ENCODE measurements around the gene HES4.

HES4 gene

DNA sequence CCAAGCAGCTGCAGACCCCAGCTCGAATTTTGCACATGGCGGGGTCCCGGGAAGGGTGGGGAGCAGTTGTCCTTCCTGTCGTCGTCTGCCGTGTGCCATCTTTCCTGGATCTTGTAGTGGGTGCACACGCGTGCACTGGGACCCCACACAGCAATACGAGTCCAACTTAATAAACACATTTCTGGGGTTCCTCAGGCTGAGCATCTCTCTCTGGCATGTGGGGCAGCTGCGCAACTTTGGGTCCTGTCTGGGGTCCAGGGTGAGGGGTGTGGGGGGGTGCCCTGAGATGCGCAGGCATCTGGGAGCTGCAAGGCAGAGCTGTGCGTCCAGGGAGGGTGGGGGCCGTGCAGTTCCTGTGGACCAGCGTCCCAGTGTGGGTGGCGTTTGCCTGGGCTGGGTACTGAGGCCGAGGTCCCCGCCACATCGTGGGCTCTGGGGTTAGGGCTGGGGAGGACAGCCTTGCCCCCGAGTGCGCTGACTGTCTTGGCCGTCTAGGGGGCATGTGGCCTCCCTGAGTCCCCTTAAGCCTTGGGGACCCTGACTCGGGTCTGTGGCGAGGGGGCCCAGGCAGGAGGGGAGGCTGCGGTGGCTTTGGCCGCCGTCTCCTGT lies 34.3 kb downstream of the HES4 start:
- no peak for ATAC-seq

DNA sequence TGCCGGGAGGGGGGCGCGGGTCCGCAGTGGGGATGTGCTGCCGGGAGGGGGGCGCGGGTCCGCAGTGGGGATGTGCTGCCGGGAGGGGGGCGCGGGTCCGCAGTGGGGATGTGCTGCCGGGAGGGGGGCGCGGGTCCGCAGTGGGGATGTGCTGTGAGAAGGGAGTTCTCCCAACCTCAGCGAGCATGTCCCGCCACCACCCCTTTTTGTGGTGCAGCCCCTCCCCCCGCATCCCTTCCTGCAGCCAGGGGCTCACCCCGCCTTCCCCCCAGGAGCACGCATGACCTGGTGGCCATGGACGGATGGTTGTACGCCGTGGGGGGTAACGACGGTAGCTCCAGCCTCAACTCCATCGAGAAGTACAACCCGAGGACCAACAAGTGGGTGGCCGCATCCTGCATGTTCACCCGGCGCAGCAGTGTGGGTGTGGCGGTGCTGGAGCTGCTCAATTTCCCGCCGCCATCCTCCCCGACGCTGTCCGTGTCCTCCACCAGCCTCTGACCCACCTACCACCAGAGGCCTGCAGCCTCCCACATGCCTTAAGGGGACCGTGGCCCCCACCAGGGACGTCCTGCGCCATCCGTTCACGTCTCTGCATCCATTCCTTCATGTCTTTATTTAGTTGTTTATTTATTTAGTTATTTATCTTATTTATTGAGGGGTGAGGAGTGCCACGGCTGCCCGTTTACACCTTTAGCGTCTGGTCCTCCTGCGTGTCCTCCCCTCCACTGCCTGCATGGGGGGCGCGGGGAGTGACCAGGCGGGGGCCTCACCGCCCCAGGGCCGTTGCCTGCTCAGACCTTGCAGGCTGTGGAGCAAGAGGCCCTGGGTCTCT lies 35.0 kb downstream of the HES4 start:
- no peak for ATAC-seq

DNA sequence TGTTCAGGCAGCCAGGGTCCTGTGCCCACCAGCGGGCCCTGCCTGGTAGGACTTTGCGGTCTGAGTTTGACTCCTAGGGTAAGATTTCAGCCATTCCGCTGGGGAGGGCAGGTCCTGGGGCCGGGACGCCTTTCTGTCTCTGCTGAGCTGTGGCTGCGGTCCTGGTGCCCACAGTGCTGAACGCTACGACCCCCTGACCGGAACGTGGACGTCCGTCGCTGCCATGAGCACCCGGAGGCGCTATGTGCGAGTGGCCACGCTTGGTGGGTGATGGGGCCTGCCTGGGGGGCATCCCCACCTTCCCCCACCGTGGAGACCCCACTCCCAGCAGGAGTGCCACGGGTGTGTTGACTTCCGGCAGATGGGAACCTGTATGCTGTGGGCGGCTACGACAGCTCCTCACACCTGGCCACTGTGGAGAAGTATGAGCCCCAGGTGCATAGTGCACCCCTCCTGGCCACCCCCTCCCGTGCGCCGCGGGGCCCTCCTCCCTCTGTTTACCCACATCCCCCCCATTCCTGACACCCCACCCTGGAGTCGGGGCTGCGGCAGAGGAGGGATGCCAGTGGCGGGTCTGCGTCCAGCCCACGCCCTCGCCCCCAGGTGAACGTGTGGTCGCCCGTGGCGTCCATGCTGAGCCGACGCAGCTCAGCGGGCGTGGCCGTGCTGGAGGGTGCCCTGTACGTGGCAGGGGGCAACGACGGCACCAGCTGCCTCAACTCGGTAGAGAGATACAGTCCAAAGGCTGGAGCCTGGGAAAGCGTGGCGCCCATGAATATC lies 36.0 kb downstream of the HES4 start:
- ATAC-seq: no peak

DNA sequence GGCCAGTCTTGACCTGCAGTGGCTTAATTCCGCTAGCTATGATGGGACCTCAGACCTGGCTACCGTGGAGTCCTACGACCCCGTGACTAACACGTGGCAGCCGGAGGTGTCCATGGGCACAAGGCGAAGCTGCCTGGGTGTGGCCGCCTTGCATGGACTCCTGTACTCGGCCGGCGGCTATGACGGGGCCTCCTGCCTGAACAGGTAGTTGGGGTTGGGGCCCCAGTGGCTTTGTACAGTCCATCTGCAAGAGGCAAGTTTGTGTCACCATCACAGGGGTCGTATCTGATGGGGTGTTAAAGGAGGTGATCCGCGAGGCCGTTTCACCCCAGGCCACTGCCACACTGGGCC lies 36.6 kb downstream of the HES4 start:
- ATAC-seq: no peak

DNA sequence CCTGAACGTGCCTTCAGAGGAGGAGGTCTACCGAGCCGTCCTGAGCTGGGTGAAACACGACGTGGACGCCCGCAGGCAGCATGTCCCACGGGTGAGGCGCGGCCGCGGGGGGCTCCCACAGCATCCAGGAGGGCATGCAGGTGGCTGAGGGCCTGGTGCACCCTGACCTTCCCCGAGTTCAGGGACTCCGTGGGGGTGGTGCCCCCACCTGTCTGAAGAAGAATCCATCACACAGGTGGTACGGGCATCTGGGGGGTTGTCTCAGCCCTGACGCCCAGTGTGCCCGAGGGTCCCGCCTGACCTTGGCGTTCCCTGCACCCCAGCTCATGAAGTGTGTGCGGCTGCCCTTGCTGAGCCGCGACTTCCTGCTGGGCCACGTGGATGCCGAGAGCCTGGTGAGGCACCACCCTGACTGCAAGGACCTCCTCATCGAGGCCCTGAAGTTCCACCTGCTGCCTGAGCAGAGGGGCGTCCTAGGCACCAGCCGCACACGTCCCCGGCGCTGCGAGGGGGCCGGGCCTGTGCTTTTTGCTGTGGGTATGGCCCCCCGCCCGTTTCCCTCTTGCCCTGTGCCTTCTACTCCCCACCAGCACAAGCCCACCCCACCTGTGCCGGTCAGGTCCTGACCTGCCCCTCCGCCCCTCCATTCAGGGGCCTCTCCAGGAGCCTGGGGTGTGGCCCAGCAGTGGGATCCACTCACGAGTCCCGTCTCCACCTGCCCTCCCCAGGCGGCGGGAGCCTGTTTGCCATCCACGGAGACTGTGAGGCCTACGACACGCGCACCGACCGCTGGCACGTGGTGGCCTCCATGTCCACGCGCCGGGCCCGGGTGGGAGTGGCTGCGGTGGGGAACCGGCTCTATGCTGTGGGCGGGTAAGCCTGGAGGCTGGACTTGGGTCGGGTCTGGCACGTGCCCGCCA lies 37.3 kb downstream of the HES4 start:
- ATAC-seq: no peak

DNA sequence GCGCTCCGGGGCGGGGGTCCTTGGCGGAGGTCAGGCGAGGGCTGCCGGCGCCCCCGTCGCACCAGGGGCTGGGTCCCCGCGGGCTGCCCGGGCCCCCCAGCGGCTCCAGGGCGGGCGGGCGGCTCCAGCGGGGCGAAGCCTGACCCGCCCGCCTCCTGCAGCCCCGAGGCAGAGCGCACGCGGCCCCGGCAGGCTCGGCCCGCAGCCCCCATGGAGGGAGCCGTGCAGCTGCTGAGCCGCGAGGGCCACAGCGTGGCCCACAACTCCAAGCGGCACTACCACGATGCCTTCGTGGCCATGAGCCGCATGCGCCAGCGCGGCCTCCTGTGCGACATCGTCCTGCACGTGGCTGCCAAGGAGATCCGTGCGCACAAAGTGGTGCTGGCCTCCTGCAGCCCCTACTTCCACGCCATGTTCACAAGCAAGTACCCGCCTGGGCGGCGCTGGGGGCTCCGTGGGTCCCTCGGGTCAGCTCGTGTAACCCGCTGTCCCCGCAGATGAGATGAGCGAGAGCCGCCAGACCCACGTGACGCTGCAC lies 38.7 kb downstream of the HES4 start:
- no peak for ATAC-seq

DNA sequence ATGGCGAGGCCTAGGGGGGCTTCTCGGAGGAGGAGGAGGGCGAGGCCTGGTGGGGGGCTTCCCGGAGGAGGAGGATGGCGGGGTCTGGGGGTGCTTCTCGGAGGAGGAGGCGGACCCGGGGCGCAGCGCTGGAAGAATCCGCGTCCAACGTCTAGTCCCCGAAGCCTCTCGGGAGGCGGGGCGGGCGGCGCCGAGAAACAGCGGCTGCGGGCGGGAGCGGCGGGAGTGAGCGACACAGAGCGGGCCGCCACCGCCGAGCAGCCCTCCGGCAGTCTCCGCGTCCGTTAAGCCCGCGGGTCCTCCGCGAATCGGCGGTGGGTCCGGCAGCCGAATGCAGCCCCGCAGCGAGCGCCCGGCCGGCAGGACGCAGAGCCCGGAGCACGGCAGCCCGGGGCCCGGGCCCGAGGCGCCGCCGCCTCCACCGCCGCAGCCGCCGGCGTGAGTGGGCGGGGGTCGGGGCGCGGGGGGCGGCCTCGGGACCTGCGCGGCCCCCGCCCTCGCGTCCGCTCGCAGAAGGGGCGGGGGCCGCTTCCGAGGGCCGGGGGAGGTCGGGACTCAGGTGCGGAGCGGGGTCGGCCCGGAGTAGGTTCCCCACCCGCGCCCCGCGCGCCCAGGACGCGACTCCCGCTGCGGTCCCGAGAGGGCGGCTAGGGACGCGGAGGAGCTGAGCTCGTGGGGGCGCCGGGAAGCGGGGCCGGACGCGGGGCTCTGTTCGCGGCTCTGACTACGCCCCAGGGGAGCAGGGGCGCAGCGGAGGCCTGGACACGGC lies 39.4 kb downstream of the HES4 start, which contains the start of gene KLHL17:
Gene KLHL17 (plus strand): TSS at position 222 of the 769 bp plus-strand sequence. CDS start 110 bp downstream, at position 332.
- peak; percentile 60 to 65 for ATAC-seq

DNA sequence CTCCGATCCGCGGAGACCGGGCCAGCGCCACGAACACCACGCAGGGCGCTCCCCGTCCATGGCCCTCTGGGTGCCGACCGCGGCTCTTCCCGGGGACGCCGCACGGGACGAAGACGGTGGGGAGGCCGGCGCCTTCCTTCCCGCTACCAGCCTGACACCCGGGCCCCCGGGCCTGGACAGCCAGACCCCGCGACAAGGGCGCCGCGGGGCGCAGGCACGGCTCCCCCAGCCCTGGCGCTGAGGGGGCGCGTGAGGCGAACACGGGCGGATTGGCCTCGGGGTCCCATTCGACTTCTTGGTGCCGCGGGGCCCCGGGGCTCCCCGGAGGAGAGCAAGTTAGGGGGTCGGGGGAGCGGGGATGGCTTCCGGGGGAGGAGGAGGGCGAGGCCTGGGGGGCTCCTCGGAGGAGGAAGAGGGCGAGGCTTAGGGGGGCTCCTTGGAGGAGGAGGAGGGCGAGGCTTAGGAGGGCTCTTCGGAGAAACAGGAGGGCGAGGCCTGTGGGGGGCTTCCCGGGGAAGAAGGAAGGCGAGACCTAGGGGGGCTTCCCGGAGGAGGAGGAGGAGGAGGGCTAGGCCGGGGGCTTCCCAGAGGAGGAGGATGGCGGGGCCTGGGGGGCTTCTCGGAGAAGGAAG lies 40.0 kb downstream of the HES4 start:
- ATAC-seq: peak in 1 of 2 donors; percentile 10

DNA sequence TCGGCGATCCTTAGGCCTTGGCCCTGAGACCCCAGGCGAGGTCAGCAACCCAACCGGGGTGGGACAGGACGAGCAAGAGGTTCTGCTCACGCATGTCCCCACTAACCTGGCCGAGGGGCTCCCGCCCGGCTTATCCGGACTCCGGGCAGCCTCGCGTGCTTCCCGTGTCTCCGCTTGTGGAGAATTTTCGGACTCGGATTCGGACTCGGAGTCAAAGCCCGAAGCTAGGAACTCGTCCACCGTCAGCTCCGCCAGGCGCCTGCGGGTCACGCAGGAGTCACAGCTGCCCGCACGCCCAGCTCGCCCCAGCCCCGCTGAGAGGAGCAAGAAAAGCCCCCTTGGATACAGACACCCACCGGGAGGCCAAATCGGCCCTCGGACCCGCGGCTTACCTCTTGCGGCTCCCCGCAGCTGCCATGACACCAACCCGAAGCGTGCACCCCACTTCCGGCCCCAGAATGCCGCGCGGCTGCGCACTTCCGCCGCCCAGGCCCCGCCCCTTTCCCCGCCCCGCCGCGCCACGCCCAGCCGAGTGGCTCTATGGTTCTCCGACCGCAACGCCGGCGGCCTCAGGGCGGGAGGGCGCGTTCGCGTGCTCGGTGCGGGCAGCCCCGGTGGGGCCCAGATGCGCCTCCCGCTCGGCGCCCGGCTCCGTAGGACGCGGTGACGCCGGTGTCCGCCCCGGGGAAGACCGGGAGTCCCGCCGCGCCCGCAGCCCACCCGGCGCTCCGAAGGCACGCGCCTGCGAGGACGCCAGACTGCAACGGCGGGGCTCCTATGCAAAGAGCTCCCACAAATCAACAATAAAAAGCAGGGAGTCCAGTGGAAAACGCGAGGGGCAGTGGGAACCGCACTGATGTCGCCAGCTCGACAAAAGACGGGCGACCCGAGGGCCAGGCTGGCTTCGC lies 40.8 kb downstream of the HES4 start, which contains the start of gene NOC2L:
Gene NOC2L (minus strand): TSS at position 434 of the 908 bp plus-strand sequence. CDS start 16 bp downstream, at position 418.
- ATAC-seq: peak; percentile 89 to 90

DNA sequence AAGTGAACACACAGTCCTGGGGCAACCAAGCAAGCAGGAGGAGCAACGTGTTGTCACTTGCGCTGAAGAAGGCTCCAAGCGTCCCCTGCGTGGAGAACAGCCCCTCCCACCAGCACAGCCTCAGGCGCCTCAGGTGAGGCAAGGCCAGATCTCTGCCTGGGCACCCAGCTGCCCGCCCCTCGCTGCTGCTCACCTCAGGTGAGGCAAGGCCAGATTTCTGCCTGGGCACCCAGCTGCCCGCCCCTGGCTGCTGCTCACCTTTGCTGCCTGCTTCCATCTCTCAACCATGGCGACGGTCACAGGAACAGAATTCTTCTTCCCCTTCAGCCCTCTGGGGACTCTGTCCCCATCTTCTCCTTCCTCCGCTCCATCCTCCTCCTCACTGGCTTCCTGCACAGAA lies 43.3 kb downstream of the HES4 start:
- ATAC-seq: no peak

DNA sequence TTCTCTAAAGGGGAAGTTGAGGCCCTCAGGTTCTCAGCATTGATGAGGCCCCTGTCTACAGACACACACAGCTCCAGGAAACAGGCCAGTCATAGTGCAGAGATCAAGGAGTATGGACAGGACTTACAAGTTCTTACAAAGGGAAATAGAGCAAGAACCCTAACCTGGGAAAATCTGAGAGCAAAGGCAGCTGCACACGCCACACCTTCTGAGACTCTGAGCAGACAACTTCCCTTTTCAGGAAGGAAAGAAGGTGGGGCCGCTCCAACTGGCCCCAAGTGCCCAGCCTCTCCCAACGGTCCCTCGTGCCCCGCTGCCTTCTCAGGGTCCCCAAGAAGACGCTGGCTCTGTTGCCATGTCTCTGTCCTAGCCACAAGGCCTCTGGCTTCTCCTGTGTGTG lies 44.4 kb downstream of the HES4 start:
- ATAC-seq: no peak

DNA sequence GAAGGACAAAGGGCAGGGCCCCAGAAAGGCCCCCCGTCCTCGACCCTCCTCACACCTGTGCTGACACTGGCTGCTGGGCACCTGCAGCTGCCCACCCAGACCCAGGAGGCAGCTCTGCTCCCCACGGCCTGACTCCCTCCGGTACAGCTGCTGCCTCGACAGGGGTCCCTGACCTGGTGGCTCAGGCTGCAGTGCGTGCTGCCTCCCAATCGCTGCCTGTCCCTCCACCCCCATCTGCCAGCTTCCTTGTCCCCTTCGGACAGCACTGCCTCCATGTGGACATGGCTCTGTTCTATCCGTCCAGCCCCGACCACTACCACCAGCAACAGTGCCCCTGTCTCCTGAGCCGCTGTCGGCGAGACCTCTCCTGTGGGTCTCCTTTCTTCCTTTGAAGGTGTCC lies 45.0 kb downstream of the HES4 start:
- ATAC-seq: no peak

DNA sequence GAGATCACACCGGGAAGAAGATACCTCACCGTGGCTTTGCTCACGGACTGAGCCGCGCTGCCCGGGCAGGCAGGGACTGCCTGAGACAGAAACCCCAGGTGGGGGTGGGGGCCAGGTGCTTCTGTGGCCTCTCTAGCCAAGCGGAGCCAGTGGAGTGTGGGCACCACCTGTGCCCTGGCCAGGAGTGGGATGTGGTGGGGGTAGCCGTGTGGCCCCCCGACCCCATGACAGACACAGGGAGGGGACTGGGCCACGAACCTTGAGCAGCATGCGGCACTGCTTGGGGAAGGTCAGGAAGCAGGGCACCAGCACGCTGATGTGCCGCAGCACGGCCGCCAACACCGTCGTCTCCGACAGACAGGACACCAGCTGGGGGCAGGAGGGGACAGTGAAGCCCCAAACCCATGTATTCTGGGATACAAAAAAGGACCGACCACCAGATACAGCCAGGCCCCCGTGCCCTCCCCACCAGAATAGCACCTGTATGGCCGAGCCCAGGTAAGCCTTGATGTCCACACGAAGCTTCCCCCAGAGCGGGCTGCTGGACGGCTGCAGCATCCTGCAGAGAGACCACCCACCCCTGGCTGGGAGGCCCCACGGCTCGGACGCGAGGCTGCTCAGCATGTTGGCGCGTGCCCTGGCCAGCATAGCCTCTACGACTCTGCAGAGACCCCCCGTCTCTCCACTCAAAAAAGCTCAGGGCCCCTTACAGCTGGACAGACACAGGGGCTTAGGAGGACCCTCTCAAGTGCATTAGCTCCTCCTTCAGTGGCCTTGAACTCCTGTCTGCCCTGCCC lies 46.2 kb downstream of the HES4 start:
- ATAC-seq: no peak

DNA sequence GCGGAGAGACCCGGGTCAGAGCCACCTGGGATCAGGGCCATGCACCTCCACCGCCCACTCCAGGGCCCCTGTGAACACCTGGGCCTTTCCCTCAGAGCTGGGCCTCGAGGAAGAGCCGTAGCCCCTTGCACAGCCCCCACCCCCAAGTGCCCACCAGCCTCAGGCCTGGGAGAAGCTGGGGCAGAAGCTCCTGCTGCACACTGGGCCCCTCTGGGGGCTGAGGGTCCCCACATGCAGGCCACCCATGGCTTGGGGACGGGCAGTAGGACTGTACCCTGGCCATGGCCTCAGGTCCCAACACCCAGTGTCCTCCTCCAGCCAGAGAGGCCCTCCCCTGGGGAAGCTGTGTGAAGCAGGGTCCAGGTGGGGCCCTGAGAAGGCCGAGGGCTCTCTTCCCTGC lies 47.3 kb downstream of the HES4 start:
- no peak for ATAC-seq

DNA sequence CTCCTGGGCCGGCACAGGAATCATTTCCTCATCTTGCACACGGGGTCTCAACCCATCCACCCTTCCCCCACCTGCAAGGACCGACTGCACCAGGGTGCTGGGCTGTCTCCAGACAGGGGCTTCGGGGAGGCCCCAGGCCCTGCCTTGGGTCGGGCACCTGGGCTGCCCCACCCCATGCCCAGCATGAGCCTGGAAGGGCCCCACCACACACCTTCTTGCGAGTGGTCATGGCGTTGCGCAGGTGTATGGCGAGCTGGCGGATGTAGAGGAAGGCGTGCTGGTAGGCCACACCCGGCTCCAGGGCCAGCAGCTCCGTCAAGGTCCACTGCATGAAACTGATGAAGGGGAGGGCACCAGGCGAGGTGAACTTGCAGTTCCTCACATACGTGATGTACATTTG lies 47.7 kb downstream of the HES4 start:
- ATAC-seq: no peak

DNA sequence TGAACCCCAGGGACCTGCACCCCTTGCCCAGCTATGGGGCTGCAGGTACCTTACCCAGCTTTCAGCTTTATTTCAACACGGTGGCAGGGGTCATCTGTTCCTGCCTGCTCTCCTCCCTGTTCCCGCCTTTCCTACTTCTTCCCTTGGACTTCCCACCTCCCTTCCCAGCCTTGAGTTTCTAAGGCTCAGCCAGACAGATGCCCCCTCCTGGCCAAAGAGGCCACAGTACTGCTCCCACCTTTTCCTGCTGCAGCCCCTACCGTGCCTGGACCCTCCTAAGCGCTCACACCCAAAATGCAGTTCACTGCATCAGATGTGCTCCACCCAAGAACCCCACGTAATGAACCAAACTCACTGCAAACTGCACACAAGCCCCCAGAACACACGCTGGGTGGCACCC lies 48.5 kb downstream of the HES4 start:
- no peak for ATAC-seq

DNA sequence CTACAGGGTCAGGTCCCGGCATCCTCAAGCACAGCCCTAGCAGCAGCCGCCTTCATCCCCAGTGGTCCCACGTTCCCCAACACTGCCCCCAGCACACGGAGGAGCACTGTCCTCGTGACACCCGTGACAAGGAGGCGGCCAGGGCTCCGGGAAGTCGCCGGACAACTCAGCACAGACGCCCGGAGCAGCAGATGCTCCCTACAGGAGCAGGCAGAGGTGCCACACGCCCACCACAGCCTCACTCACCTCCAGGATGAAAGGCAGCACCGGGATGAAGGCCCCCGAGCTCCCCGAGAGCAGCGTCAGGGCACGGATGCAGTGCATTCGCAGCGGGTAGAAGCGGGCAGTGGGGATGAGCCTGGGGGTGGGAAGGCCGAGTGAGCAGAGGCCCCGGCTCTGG lies 49.0 kb downstream of the HES4 start:
- ATAC-seq: no peak

DNA sequence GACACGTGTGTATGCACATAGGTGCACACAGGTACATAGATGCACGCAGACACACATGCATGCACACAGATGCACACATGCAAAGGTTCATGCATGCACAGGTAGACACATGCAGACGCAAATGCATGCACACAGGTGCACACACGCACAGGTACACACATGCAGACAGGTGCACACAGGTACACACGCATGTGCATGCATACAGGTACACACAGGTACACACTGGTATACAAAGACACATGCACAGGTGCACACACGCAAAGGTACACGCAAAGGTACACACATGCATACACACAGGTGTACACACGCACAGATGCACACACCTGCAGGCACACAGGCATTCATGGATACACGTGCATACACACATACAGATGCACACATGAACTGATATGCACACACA lies 49.6 kb downstream of the HES4 start:
- ATAC-seq: no peak

Measured in activated CD4-positive, CD25-positive, alpha-beta regulatory T cell treated with anti-CD3 and anti-CD28 coated beads, Interleukin-2, amount 50 U/mL, for 24 hours (primary cell).